H9 (cell line): ENCODE data around the gene NOBOX. TPM values are rescaled to one million over a fixed set of nuclear protein-coding genes. Genes with fewer than 3 reads are reported as not detected.
"Not testable (repeated sequence)": the region's sequence is repeated elsewhere in the genome, so short reads cannot be mapped to it uniquely, and the experiment has no call there.

Source experiments
- DNase-seq: peaks from one replicate; pipeline ENCODE4 v3.0.0-alpha.2; 2017
- H2AFZ ChIP-seq: one replicate; pipeline ENCODE4 v1.6.1; 2013; ENCODE audit warnings: mild to moderate bottlenecking, low read length, control low read depth, moderate library complexity
- H2AK5ac ChIP-seq: 2 replicates; pipeline ENCODE4 v1.6.1; 2013; ENCODE audit warnings: low read length, control low read depth, mixed read lengths; ENCODE audit not compliant: insufficient read length
- H2BK120ac ChIP-seq: one replicate; pipeline ENCODE4 v1.6.1; 2013; ENCODE audit warnings: low read depth, mild to moderate bottlenecking, low read length, control low read depth, inconsistent platforms; ENCODE audit not compliant: poor library complexity, severe bottlenecking
- H2BK12ac ChIP-seq: 2 replicates; pipeline ENCODE4 v1.6.1; 2013; ENCODE audit warnings: low read length, control low read depth, mixed read lengths, low read depth; ENCODE audit not compliant: insufficient read length
- H2BK15ac ChIP-seq: 2 replicates; pipeline ENCODE4 v1.6.1; 2013; ENCODE audit warnings: low read depth, low read length, control low read depth
- H2BK20ac ChIP-seq: one replicate; pipeline ENCODE4 v1.6.1; 2013; ENCODE audit warnings: low read depth, mild to moderate bottlenecking, low read length, control low read depth, inconsistent platforms; ENCODE audit not compliant: poor library complexity, severe bottlenecking
- H2BK5ac ChIP-seq: 2 replicates; pipeline ENCODE4 v1.6.1; 2013; ENCODE audit warnings: low read length, control low read depth, mixed read lengths; ENCODE audit not compliant: insufficient read length
- H3K14ac ChIP-seq: 2 replicates; pipeline ENCODE4 v1.6.1; 2013; ENCODE audit warnings: low read length, control low read depth; ENCODE audit not compliant: insufficient read depth
- H3K18ac ChIP-seq: 2 replicates; pipeline ENCODE4 v1.6.1; 2013; ENCODE audit warnings: low read depth, mild to moderate bottlenecking, mixed read lengths, low read length, control low read depth; ENCODE audit not compliant: insufficient read length
- H3K23ac ChIP-seq: 2 replicates; pipeline ENCODE4 v1.6.1; 2013; ENCODE audit warnings: low read length, control low read depth, mixed read lengths, low read depth; ENCODE audit not compliant: insufficient read length
- H3K23me2 ChIP-seq: 2 replicates; pipeline ENCODE4 v1.6.1; 2013; ENCODE audit warnings: low read depth, mild to moderate bottlenecking, mixed read lengths, low read length, control low read depth; ENCODE audit not compliant: insufficient read length, poor library complexity, severe bottlenecking
- H3K27ac ChIP-seq: 2 replicates; pipeline ENCODE4 v1.5.1; 2013; ENCODE audit warnings: low read length, control low read depth, mixed read lengths, low read depth; ENCODE audit not compliant: insufficient read length
- H3K27me3 ChIP-seq: 2 replicates; pipeline ENCODE4 v1.6.1; 2013; ENCODE audit warnings: low read length, control low read depth, inconsistent platforms; ENCODE audit not compliant: insufficient read depth
- H3K4ac ChIP-seq: 2 replicates; pipeline ENCODE4 v1.6.1; 2013; ENCODE audit warnings: low read depth, mild to moderate bottlenecking, control low read depth, inconsistent platforms, low read length, moderate library complexity
- H3K4me1 ChIP-seq: 2 replicates; pipeline ENCODE4 v1.6.1; 2013; ENCODE audit warnings: low read length, control low read depth, inconsistent platforms; ENCODE audit not compliant: insufficient read depth
- H3K4me2 ChIP-seq: 2 replicates; pipeline ENCODE4 v1.6.1; 2013; ENCODE audit warnings: low read length, control low read depth, mixed read lengths; ENCODE audit not compliant: insufficient read length, insufficient read depth
- H3K56ac ChIP-seq: 2 replicates; pipeline ENCODE4 v1.6.1; 2013; ENCODE audit warnings: low read depth, mild to moderate bottlenecking, mixed read lengths, low read length, control low read depth; ENCODE audit not compliant: insufficient read length
- H3K79me1 ChIP-seq: 2 replicates; pipeline ENCODE4 v1.6.1; 2013; ENCODE audit warnings: low read depth, mild to moderate bottlenecking, moderate library complexity, low read length, control low read depth, inconsistent platforms; ENCODE audit not compliant: insufficient read depth, poor library complexity, severe bottlenecking
- H3K79me2 ChIP-seq: 2 replicates; pipeline ENCODE4 v1.6.1; 2013; ENCODE audit warnings: low read length, control low read depth, inconsistent platforms; ENCODE audit not compliant: insufficient read depth
- H3K9ac ChIP-seq: 2 replicates; pipeline ENCODE4 v1.6.1; 2013; ENCODE audit warnings: low read length, control low read depth, mixed read lengths; ENCODE audit not compliant: insufficient read length; ENCODE audit errors: extremely low read depth
- H3K9me3 ChIP-seq: one replicate; pipeline ENCODE4 v1.6.1; 2013; ENCODE audit warnings: low read depth, low read length, inconsistent platforms; ENCODE audit not compliant: control insufficient read depth
- H3T11ph ChIP-seq: one replicate; pipeline ENCODE4 v1.6.1; 2013; ENCODE audit warnings: mild to moderate bottlenecking, low read length, control low read depth, inconsistent platforms
- H4K20me1 ChIP-seq: one replicate; pipeline ENCODE4 v1.6.1; 2013; ENCODE audit not compliant: control insufficient read depth, insufficient read length, insufficient read depth
- H4K5ac ChIP-seq: 2 replicates; pipeline ENCODE4 v1.6.1; 2013; ENCODE audit warnings: low read depth, mild to moderate bottlenecking, mixed read lengths, low read length, control low read depth; ENCODE audit not compliant: insufficient read length
- H4K8ac ChIP-seq: replicated peaks from 2 replicates; pipeline ENCODE4 v1.6.1; 2013; ENCODE audit warnings: low read length, control low read depth, mixed read lengths, low read depth; ENCODE audit not compliant: insufficient read length
- H4K91ac ChIP-seq: 2 replicates; pipeline ENCODE4 v1.6.1; 2013; ENCODE audit warnings: low read depth, mild to moderate bottlenecking, moderate library complexity, mixed read lengths, low read length, control low read depth; ENCODE audit not compliant: insufficient read length
- H3K27ac Mint-ChIP-seq, 3 experiments: 2 replicates in 2 of 3; 3 replicates in 1 of 3; pipeline ENCODE4 v1.8.0; 2020 to 2021; ENCODE audit warnings: mixed read lengths in 3 of 3, mild to moderate bottlenecking in 1 of 3, moderate library complexity in 1 of 3
- H3K27me3 Mint-ChIP-seq: 2 replicates; pipeline ENCODE4 v1.8.0; 2021; ENCODE audit warnings: low read depth, mild to moderate bottlenecking, moderate library complexity, mixed read lengths
- H3K36me3 Mint-ChIP-seq, 3 experiments: 2 replicates in 2 of 3; 3 replicates in 1 of 3; pipeline ENCODE4 v1.8.0; 2020 to 2021; ENCODE audit warnings: low read depth in 3 of 3, mixed read lengths in 3 of 3; ENCODE audit not compliant: insufficient read depth in 1 of 3
- H3K4me1 Mint-ChIP-seq, 2 experiments: 2 replicates each; pipeline ENCODE4 v1.8.0; 2020; ENCODE audit warnings: mixed read lengths in 2 of 2
- H3K4me3 Mint-ChIP-seq, 2 experiments: 2 replicates in 1 of 2; 3 replicates in 1 of 2; pipeline ENCODE4 v1.8.0; 2020 to 2021; ENCODE audit warnings: mild to moderate bottlenecking in 2 of 2, mixed read lengths in 2 of 2, moderate library complexity in 1 of 2
- H3K9me3 Mint-ChIP-seq, 2 experiments: 2 replicates in 1 of 2; 3 replicates in 1 of 2; pipeline ENCODE4 v1.8.0; 2020; ENCODE audit warnings: mild to moderate bottlenecking in 2 of 2, mixed read lengths in 2 of 2, moderate library complexity in 1 of 2
- WGBS: extraction: QIAGEN DNeasy Blood & Tissue Kit; methylation state at CpG from one replicate; pipeline ENCODE4 v1.1.7; 2013; ENCODE audit warnings: missing lambda C conversion rate, low lambda C conversion rate, mixed read lengths; ENCODE audit not compliant: insufficient read length; ENCODE audit errors: extremely low coverage; 5-methylcytosine and 5-hydroxymethylcytosine counted together
- total RNA-seq: library from RNA; stranded (reverse); gene quantifications from 2 replicates; pipeline ENCODE4 v1.2.1, GENCODE V29; 2021

NOBOX gene
- total RNA-seq, 1 experiment from 2014 or later: not detected

- no CpG with 5 or more reads among the region's 3 CpGs for WGBS
- not testable (repeated sequence) for H3K79me2 ChIP-seq, H3K18ac ChIP-seq, H3K4me2 ChIP-seq, H3K9me3 Mint-ChIP-seq, H3K23ac ChIP-seq, H2BK20ac ChIP-seq, H3K4me1 ChIP-seq, H3K14ac ChIP-seq, H4K20me1 ChIP-seq, H3K27me3 Mint-ChIP-seq, H3K4ac ChIP-seq, H3K9me3 ChIP-seq, H3K23me2 ChIP-seq, H3K27me3 ChIP-seq, H3K56ac ChIP-seq, H3K4me3 Mint-ChIP-seq, H3K9ac ChIP-seq, H4K5ac ChIP-seq, H2BK15ac ChIP-seq, H4K8ac ChIP-seq, H2AK5ac ChIP-seq, H3T11ph ChIP-seq, H4K91ac ChIP-seq, H3K79me1 ChIP-seq, H2BK120ac ChIP-seq, H2BK5ac ChIP-seq, H2BK12ac ChIP-seq, H3K27ac Mint-ChIP-seq, H2AFZ ChIP-seq, H3K27ac ChIP-seq, H3K36me3 Mint-ChIP-seq
- peak; percentile 10 for DNase-seq
- H3K4me1 Mint-ChIP-seq: peaks cover 9 to 10% of the 10 kb centered on the region in 2 experiments
Measured at GRCh38 chr7:144351667-144352066, 51.8 kb downstream of the NOBOX start.

- not testable (repeated sequence) for H2BK15ac ChIP-seq, H3T11ph ChIP-seq, H3K23ac ChIP-seq, H3K4me3 Mint-ChIP-seq, H2BK20ac ChIP-seq, H2AK5ac ChIP-seq, H3K36me3 Mint-ChIP-seq, H3K56ac ChIP-seq, H3K79me2 ChIP-seq, H3K4ac ChIP-seq, H3K4me1 Mint-ChIP-seq, DNase-seq, H2BK120ac ChIP-seq, H3K9ac ChIP-seq, H3K9me3 Mint-ChIP-seq, H2BK12ac ChIP-seq, H3K27me3 ChIP-seq, H4K20me1 ChIP-seq, H3K23me2 ChIP-seq, H3K9me3 ChIP-seq, H3K27ac Mint-ChIP-seq, H3K4me2 ChIP-seq, H3K14ac ChIP-seq, H3K79me1 ChIP-seq, H4K8ac ChIP-seq, H3K27ac ChIP-seq, H3K27me3 Mint-ChIP-seq, H3K4me1 ChIP-seq, H4K5ac ChIP-seq, H3K18ac ChIP-seq, H2BK5ac ChIP-seq, H4K91ac ChIP-seq, H2AFZ ChIP-seq
- WGBS: no CpG with 5 or more reads among the region's 1 CpG
Measured at GRCh38 chr7:144348625-144349024, 54.9 kb downstream of the NOBOX start.

Other genes starting within 250 kb of the NOBOX start
- 4.8 and 6.2 TPM in 2 replicates for gene CTAGE4, start 220.2 kb downstream of the NOBOX start, total RNA-seq
- 18.6 and 19.2 TPM in 2 replicates for gene ARHGEF35, start 207.9 kb downstream of the NOBOX start, total RNA-seq
- not detected in 2 replicates for gene OR2A42, start 164.1 kb downstream of the NOBOX start, total RNA-seq
- gene OR2A7, start 138.9 kb downstream of the NOBOX start, total RNA-seq: 1.6 and 2.5 TPM in 2 replicates
- 4.9 and 5.1 TPM in 2 replicates for gene CTAGE8, start 134.4 kb downstream of the NOBOX start, total RNA-seq
- gene OR2A1, start 91.3 kb downstream of the NOBOX start, total RNA-seq: not detected in 2 replicates
- gene ARHGEF5, start 48.3 kb downstream of the NOBOX start, total RNA-seq: 32.3 and 33.9 TPM in 2 replicates